Kidney (tissue), 14 donors: ENCODE results near the gene C19orf44. TPM values are rescaled to one million over a fixed set of nuclear protein-coding genes. Genes with fewer than 3 reads are reported as not detected.

Experiments
- DNase-seq, 5 donors: peaks; one replicate each; pipeline ENCODE4 v3.0.0-alpha.2; 2013 to 2020
- FAIRE-seq: peaks from 2 replicates; lab custom pipeline; 2012; peaks lifted over from hg19 to GRCh38; lab: Jason Lieb, UNC
- H3K27ac ChIP-seq, 2 donors: one replicate each; pipeline ENCODE4 v1.7.0; 2013; ENCODE audit warnings: low read depth in 2 of 2, low read length in 2 of 2, inconsistent platforms in 1 of 2
- H3K27me3 ChIP-seq: one replicate; pipeline ENCODE4 v1.7.1; 2013; ENCODE audit warnings: low read length, inconsistent platforms; ENCODE audit not compliant: control insufficient read depth, insufficient read depth
- H3K36me3 ChIP-seq, 3 donors: one replicate each; pipeline versions ENCODE4 v1.7.0 to v1.7.1; 2013; ENCODE audit warnings: low read length in 3 of 3, control low read depth in 1 of 3, inconsistent platforms in 1 of 3; ENCODE audit not compliant: insufficient read depth in 3 of 3, control insufficient read depth in 2 of 3
- H3K4me1 ChIP-seq, 3 donors: one replicate each; pipeline versions ENCODE4 v1.7.0 to v1.7.1; 2013; ENCODE audit warnings: low read length in 3 of 3, inconsistent platforms in 1 of 3, low read depth in 1 of 3; ENCODE audit not compliant: control insufficient read depth in 2 of 3, insufficient read depth in 2 of 3
- H3K4me3 ChIP-seq, 3 donors: one replicate each; pipeline versions ENCODE4 v1.7.0 to v1.8.1; 2013; ENCODE audit warnings: low read length in 3 of 3, control low read depth in 1 of 3, inconsistent platforms in 1 of 3
- H3K9ac ChIP-seq, 3 donors: one replicate each; pipeline versions ENCODE4 v1.7.0 to v1.7.1; 2013; ENCODE audit warnings: low read length in 3 of 3, control low read depth in 1 of 3, inconsistent platforms in 1 of 3
- H3K9me3 ChIP-seq, 3 donors: one replicate each; pipeline versions ENCODE4 v1.7.0 to v1.7.1; 2013; ENCODE audit warnings: low read length in 3 of 3, control low read depth in 1 of 3, inconsistent platforms in 1 of 3; ENCODE audit not compliant: control insufficient read depth in 2 of 3, insufficient read depth in 1 of 3
- CTCF ChIP-seq: IDR thresholded peaks from 3 replicates; pipeline ENCODE4 v1.5.1; 2012; ENCODE audit warnings: mild to moderate bottlenecking, moderate library complexity, borderline replicate concordance; ENCODE audit not compliant: insufficient read depth; ENCODE audit errors: extremely low read depth
- intact Hi-C: fragments of 100-400 bp; cut with DNase I; formaldehyde crosslinking; loops from one replicate; pipeline ENCODE4 v1.11.1; 2022
- polyA plus RNA-seq: library from polyadenylated mRNA; stranded (reverse); fragments of 350-450 nt; fragmentation: Illumina TruSeq; extraction: RNeasy Lipid Tissue Mini Kit (QIAGEN cat#74804); gene quantifications from one replicate; pipeline ENCODE4 v1.2.3, GENCODE V29; 2014; ENCODE audit warnings: low read depth, low replicate concordance; ENCODE audit not compliant: insufficient read depth
- total RNA-seq: library from RNA; stranded (reverse); fragmentation: NEBNext Ultra II Directional; extraction: Animal tissue kit (Norgen Biotek cat#: 25700); gene quantifications from one replicate; pipeline ENCODE4 v1.2.1, GENCODE V29; 2021
- donor health status: control.
- donor health status: control.
- donor health status: control.
- donor health status: control.
- donor health status: control.
- donor health status: DM: yes; HTN: yes; CAD: no.
- donor health status: Normal renal cell carcinoma (clear cell type).

C19orf44 gene
- total and polyA plus RNA-seq, 2 donors from 2014 or later = 6.2 to 8.6 TPM

GRCh38 chr19:16455489-16455888 is 40.7 kb upstream of the C19orf44 start:
- H3K4me1 ChIP-seq = peaks cover 7 to 42% (median 36%) of the 10 kb centered on the region in 3 donors

GRCh38 chr19:16456652-16457194 is 39.5 kb upstream of the C19orf44 start:
- no peak overlapping the region for H3K9ac ChIP-seq
- peaks cover 7 to 44% (median 37%) of the 10 kb centered on the region in 3 donors for H3K4me1 ChIP-seq
- DNase-seq (no peak), FAIRE-seq (no peak)
- H3K4me3 ChIP-seq = peak overlapping the region; percentile 14 to 24 (median 16)
- intact Hi-C loops = no loop called here
- H3K27ac ChIP-seq = peak overlapping the region; percentile 29 to 84
- no peaks in the 10 kb centered on the region for H3K36me3 ChIP-seq
- no peak for TF ChIP-seq CTCF
- no peaks in the 10 kb centered on the region for H3K9me3 ChIP-seq
- H3K27me3 ChIP-seq = no peaks in the 10 kb centered on the region

More at GRCh38 chr19:16455489-16455888, 40.7 kb upstream of the C19orf44 start:
- no peak for DNase-seq
- H3K27me3 ChIP-seq = no peaks in the 10 kb centered on the region
- H3K36me3 ChIP-seq = no peaks in the 10 kb centered on the region
- FAIRE-seq = no peak
- no peak overlapping the region for H3K9ac ChIP-seq
- intact Hi-C loops = no loop called here
- no peak for TF ChIP-seq CTCF
- no peak overlapping the region for H3K4me3 ChIP-seq
- no peaks in the 10 kb centered on the region for H3K9me3 ChIP-seq
- H3K27ac ChIP-seq = peak overlapping the region in 1 of 2 donors; percentile 34

GRCh38 chr19:16457195-16457953 is 38.8 kb upstream of the C19orf44 start:
- H3K4me1 ChIP-seq = peaks cover 7 to 47% (median 38%) of the 10 kb centered on the region in 3 donors
- TF ChIP-seq CTCF = no peak
- peak; percentile 83 to 92 (median 85) for DNase-seq

More at GRCh38 chr19:16457195-16457953, 38.8 kb upstream of the C19orf44 start:
- H3K36me3 ChIP-seq = no peaks in the 10 kb centered on the region
- intact Hi-C loops = no loop called here
- FAIRE-seq = no peak
- no peaks in the 10 kb centered on the region for H3K9me3 ChIP-seq
- no peaks in the 10 kb centered on the region for H3K27me3 ChIP-seq
- H3K27ac ChIP-seq = peak overlapping the region; percentile 76 to 84
- peak overlapping the region in 1 of 3 donors; percentile 43 for H3K9ac ChIP-seq
- H3K4me3 ChIP-seq = peak overlapping the region; percentile 14 to 48 (median 24)
